Stimulated activated CD8-positive, alpha-beta memory T cell treated with anti-CD3 and anti-CD28 coated beads, Interleukin-15, amount 100 ng/mL, for 24 hours (primary cell): Measurements from ENCODE around the gene PRKCZ.

ENCODE experiments used
- DNase-seq: peaks from one replicate; pipeline ENCODE4 v3.0.0-alpha.2; 2020; ENCODE audit warnings: low read depth

The PRKCZ gene

DNA sequence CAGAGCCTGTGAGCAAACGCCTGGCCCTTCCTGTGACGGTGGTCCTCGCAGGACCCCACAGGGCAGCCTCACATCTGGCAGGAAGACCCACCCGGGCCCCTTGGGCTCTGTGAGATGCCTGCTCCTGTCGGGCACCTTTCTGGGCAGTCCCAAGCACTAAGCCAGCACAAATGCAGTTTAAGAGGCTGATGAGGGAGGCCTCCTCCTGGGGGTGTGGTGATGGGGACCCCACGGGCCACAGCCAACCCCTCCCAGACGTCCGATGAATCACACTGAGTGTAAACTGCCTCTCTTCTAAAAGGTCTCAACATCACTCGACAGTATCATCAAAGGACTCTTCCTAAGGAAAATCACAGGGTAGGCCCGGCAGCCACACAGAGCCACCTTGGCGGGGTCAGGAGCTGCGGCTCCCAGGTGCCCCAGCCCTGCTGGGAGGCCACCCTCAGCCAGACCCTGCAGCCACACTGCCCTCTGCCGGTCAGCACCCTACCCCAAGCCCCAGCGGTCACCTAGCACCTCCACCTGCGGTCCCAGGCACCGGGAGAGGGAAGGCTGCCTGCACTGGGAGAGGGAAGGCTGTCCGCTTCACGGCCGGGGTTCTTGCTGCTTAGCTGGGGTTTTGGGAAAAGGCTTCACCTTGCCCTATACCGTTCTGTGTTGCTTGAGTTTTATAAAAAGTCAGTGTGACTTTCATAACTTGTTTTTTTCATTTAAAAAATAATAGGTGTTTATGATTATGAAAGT is 3.9 kb upstream of the PRKCZ start:
- DNase-seq: no peak

DNA sequence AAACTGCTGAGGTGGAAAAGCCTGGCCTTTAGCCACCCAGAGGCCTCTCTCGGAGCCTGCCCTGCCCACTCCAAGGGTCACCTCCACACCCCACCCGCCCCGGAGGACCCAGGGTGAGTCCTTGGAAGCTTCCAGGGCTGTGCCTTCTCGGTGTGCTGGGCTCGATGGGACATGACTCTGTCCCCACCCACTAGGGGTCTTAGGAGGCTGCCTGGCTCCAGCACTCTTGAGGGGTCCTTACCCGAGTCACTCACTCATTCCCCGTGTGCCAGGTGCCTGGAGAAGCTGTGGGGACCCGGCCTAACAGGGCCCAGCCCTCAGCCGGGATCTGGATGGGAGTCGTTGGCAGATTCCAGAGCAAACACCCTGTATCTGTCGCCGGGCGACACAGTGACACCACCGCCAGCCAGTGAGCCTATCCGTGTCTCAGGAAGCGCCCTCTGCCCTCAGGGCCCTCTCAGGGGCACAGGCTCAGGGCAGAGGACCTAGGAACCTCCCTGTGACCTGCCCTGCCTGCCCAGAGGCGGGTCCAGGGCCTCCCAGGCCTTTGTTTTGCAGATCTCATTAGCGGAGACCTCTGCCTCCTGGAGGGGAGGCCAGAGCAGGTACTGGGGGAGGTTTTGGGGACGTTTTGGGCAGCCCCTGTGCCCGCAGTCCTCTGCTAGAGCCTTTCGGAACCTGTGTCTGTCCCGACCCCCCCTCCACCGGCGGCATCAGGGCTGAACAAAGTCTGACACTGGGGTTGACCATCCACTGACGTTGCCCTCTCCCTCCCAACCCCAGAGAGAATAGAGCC is 3.1 kb upstream of the PRKCZ start:
- DNase-seq: no peak

DNA sequence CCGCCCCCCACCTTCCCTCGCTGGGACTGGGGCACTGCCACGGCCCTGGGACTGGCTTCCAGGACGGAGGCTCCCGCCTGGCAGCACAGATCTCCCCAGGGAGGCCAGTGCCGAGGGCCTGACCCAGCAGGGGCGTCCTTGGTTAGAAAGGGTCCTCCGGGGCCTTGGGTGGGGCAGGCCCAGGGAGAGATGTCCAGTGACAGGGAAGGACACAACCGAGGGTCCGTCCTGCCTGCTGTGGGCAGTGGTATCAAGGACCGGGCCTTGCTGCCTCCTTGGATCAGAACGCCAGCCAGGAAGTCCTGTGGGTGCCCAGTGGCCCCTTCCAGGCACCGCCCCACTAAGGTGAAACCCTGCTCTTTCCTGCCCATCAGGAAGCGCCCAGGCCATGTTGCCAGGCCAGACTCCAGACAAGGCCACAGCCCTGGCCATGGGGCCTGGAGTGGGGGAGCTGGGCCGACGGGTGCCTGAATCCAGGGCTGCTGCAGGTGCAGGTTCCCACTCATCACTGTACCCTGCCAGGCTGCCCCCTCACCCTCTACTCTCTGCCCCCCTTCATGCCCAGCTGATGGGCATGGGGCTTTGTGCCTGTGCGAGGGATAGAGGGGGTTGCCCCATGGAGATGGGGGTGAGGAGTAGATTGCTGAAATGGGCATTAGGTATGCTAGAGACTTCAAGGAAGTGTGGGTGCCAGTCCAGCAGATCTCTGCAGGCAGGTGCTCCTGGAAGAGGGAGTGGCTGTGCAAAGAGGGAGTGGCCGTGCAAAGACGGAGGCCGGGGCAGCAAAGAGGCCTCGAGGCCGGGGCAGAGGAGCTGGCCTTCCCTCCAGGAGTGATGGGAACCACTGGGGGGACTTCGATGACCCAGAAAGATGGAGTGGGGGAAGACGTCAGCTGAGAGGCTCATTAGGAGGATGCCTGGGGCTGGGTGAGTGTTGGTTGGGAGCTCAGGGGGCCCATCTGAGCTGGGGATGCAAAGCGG is 2.2 kb upstream of the PRKCZ start:
- DNase-seq: no peak

DNA sequence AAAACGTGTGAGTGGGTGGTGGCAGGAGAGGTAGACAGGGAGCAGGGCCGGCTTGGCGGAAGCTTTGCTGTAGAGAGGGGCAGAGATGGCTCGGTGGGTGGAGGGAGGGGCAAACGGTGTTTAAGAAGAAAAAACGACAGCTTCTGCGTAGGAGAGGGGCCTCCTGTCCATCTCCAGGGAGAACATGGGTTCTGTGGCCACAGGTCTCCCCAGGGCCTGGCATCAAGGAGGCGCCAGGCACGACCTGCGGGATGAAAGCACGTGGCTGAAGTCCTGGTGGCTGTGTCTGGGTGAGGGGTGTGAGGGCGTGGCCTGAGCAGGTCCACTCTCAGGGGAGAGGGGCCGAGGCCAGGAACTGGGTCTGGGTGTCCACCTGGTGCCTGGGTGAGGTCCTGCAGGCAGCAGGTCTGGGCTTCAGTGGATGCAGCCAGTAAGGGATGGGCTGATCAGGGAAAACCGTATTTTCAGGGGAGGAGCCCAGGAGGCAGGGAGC is 940 bp upstream of the PRKCZ start:
- no peak for DNase-seq

DNA sequence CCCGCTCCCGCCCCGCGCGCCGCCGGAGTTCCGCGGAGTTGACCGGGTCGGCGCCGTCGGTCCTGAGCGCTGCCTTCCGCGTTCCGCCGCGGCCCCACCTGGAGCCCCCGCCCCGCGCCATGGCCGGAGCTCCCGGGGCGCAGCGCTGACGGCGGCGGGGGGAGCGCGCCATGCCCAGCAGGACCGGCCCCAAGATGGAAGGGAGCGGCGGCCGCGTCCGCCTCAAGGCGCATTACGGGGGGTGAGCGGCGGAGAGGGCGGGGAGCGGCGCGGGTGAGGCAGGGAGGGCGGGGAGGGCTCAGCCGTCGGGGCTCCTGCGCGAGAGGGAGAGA is 216 bp downstream of the PRKCZ start:
- DNase-seq: no peak

DNA sequence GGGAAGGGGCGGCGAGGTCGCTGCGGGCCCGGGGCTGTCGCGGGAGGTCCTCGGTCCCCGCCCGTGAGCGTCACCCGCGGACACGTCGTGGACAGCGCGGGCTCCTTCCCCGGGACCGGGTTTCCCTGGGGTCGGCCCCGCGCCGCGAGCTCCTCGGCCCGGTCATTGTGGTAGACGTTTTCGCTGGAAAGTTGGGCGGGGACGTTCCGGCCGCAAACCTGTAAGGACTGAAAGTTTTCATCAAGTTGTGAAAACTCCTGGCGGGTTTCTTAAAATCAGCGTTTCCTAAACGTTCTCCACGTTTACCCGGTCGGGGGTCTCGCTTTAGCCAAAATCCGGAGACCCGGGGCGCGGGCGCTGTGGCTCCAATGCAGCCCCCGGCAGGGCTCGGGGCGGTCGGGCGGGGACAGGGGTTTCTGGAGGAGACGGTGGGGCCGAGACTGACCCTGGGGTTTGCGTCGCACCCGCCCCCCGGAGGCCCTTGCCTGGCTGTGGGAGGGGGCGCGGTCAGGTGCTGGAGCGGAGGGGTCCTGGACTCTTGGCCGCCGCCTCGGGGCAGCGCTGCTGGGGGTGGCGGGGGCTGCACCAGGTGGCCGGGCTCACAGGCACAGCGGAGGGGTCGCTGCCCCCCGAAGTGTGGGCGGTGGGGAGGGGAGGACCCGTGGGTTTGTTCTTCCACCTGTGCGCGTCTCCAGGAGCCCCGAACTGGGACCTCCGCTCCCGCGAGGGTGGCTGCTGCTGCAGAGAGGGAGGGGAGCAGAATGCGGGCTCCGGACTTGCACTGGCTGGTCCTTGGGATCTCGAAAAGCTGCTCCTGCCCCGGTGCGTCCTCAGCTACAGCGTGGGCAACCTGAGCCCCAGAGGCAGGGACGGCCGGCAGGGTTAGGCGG is 827 bp downstream of the PRKCZ start:
- no peak for DNase-seq

DNA sequence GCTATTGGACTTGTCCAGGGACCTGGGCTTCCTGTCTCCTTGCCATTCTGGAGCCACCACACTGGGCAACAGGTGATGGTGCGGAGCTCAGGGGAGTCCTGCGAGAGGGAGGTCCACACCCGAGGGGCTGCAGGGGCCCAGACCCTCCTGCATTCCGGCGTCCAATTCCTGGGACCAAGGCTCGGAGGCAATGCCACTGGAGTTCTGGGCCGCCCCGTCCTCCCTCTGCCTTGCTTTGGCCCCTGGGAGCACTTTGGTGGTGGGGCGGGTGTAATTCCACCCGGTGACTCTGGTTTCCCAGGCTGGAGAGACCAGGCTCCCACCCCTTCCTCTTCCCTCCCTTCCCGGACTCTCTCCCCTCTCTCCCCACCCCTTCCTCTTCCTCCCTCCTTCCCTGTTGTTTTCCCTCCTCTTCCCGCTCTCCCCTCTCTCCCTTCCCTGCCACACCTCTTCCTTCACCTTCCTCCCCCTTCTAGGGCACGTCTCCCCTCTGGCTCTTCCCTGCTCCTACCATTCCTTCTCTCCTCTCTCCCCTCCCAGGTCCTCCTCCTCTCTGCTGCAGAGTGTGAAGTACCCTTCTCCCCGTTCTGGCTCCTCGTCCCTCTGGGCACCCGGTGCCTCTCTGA is 2.0 kb downstream of the PRKCZ start:
- no peak for DNase-seq

DNA sequence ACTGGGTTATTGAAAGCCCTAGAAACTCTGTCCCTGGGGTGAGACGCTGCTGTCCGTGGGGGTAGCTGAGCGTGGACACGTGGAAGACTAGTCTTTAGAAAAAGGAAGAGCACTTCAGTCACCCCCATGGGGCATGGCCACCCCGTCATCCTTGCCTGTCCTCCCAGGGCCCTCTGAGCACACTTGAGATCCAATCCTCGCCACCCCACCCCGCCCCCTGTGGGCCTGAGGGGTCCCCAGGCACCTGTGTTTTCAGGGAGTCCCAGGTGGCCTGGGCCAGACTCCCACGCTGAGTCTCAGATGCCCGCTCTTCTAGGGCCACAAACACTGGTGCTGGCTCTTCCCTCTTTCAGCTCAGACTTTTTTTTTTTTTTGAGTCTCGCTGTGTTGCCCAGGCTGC is 2.5 kb downstream of the PRKCZ start:
- DNase-seq: no peak

DNA sequence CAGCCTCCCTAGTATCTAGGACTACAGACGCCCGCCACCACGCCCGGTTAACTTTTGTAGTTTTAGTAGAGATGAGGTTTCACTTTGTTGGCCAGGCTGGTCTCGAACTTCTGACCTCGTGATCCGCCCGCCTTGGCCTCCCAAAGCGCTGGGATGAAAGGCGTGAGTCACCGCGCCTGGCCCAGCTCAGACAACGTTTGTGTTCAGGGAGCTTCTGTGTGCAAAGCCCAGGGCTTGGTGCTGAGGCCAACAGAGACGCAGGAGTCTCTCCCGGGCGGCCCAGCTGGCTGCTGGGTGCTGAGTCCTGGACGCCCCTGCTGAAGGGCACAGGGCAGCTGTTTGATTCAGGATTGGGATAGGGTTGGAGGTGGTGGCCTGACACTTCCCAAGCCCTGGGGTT is 3.0 kb downstream of the PRKCZ start:
- no peak for DNase-seq

DNA sequence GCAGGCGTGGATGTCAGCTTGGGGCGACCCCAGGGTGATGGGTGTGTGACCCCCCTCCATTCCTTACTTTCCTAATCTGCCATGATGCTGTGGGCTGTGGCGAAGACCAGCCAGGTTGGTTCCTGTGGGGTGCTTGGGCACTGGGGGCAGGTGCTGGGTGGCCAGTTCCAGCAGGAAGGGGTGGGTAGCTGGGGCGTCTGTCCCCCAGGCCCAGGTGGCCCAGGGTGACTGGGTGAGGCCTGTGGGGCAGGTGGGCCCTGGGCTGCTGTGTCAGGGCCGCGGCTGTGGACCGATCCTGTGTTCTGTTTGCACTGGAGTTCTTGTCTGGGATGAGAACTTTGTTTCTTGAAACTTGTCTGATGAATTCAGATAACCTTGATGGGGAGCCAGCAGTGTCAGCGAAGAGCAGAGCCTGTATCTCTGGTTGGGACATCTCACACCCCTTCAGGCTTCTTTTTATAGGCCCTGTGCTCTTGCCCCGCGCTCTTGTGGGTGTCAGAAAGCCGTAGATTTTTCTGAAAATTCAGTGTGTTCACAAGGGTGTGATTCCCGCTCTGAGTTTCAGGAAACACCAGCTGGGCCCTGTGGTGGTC is 3.7 kb downstream of the PRKCZ start:
- no peak for DNase-seq

DNA sequence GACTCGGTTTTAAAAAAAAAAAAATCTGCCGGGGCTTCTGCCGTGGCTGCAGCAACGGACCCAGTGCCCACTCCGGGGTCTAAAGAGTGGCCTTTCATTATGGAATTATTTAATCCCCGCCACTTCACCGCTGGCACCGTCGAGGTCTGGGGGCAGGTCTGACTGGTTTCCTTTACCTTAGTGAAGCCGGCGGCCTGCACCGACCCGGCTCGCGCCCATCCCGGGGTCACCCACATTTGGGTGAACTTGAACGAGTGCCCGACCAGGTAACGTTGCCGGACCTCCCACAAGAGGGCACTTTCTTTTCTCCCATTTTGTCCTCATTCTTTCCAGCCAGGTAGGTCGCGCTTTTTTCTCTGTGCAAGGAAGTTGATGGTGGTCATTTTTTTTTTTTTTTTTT is 4.3 kb downstream of the PRKCZ start:
- DNase-seq: no peak

DNA sequence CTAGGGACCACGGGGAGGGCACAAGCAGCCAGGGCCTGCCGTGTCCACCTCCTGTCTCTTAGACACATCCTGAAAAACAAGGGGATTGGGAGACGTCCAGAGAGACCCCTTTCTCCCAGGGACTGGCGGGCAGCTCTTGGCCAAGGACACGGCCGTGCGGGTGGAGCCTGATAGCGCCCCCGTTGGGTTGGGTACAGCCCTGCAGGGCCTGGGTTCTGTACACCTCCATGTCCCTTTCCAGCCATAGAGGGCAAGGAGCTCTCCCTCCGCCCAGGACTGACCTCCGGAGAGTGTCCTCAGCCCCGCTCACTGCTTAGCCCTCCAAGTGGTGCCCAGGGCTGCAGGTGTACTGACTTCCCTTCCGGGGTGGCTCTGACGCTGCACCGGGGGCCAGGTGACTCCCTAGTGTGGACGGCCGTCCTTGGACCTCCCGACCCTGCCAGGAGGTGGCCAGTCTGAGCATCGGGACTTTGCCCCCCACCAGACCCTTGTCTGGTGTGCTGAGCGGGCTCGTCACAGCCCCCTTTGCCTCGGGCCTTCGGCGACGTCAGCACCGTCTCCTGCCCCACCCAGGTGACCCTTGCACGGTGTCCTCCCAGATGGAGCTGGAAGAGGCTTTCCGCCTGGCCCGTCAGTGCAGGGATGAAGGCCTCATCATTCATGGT is 5.8 kb downstream of the PRKCZ start:
- DNase-seq: no peak

DNA sequence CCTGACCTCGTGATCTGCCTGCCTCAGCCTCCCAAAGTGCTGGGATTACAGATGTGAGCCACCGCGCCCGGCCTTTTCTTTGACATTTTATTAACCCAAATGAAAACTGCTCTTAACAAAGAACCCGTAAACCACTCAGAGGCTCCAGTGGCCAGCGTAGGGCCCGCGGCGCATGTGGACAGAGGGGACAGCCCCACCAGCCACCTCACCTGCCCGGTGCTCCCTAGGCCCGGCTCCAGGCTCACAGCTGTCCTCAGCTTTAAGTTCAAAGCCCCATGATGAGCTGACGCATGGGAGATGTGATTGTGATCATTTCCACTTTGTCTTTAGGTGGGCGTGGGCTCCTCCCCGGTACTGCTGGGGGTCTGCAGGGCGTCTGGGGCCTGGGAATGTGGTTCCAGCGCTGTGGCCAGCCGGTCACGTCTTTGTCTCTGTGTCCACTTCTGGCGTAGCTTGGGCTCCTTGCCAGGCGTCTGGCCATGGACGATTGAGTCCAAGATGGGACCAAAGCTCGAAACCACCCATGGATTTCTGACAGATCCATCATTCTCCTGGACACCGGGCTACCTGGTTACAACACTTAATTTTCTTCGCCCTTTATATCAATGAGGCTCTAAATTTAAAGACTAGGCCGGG is 6.9 kb downstream of the PRKCZ start:
- DNase-seq: no peak

DNA sequence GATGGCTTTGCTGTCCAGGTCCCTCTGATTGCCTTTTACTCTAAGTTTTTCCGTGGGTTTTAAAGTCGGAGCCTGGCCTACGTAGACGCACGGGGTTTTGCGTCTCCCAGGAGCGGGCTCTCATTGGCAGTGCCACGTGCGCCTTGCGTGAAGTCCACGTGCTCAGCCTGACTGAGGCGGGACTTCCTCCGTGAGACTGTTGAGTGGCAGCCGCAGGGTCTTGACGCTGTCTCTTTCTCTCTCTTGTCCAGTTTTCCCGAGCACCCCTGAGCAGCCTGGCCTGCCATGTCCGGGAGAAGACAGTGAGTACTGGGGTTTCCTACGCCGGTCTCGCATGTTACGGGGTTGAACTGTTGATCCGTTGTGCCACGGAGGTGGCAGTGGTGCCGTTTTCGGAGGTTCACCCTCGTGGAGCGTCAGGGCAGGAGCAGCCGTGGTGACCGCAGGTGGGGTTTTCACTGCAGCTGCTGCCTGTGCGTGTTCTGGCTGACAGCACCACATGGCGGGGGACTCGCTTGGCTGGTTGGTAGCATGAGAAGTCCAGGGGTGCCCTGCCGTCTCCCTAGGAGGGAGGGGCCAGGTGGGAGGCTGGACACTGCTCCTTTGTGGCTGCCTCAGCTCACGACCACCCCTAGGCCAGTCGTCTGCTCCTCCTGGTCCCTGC is 9.2 kb downstream of the PRKCZ start:
- DNase-seq: no peak

DNA sequence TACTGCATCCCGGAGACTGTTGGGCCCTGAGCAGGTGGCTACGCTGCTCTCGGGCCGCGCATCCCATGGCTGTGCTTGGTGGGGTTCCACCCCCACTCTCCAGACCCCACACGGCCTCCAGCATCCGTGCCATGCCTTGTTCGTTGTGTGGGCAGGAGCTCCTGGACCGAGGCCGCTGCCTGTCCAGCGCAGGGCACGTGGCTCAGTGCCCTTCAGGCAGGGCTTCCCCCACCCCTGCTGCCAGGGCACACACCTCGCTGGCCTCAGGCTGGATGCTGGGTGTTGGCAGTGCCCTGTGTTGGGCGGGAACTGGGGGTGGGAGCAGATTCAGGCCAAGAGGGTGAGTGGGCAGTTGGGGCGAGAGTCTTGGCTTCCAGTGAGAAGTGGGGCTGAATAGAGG is 9.9 kb downstream of the PRKCZ start:
- no peak for DNase-seq

DNA sequence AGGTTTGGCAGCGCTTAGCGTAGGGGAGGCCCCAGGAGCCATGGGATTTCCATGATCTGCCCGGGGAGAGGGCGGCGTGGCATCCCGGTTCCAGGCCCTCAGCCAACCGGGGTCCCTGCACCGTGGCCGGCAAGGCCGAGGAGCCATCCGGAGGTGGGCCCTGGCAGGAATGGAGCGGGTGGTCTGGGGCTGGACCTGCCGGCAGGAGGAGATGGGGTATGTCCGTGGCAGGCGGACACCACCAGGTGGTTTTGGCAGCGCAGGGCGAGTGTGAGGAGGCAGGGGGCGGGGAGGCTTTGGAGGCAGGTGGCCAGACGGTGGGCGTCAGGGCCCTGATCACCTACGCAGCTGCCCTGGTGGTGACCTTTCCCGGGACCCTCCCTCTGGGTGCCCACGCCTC is 10.3 kb downstream of the PRKCZ start:
- no peak for DNase-seq

DNA sequence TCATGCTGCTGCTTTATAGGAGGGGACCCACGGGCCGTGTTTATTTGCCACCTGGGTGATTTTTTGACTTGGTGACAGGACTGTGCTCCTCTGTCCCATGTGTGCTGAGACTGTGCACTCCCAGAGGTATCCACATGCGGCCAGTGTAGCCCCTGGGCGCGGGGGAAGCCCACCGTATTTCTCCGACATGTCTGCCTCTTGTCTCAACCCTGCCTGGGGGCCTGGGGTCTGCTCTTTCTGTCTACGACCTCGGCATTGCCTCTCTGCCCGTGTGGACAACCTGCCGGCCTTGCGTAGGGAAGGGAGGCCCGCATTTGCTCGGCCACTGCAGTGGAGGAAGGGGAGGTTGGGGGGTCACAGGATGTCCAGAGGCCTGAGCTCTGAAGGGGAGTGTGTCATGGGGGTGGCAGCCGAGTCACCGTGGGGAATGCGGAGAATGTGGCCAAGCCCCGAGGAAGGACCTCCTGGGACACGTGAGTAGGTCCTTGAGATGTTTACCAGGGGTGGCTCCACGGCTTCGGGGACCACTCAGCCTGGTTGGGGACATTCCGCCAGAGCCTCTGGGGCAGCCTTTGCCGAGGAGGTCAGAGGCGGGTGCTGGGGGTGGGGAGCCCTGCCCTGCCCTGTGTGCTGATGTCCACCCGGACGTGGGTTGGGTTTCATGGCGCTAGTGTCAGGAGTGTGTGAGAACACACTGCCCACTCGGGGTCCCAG is 11.0 kb downstream of the PRKCZ start:
- DNase-seq: no peak

DNA sequence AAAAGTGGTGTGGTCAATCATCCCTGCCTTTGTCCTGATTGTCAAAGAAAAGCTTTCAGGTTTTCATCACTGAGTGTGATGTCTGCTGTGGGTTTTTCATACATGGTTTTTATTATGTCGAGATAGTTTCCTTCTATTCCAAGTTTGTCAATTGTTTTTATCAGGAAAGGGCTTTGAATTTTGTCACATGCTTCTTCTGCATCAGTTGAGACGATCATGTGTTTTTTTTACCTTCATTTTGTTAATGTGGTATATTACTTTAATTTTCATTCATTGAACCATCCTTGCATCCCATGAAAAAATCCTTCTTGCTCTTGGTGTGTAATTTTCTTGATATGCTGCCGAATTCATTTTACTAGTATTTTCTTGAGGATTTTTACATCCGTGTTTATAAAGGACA is 15.5 kb downstream of the PRKCZ start:
- DNase-seq: no peak
